Esophagus mucosa (tissue), 1 donor: Measurements from ENCODE around the gene RASGRP1. TPM values are rescaled to one million over a fixed set of nuclear protein-coding genes. Genes with fewer than 3 reads are reported as not detected.
A peak's percentile ranks its signal among the peaks of the same experiment; 100 is the strongest.

ENCODE experiments used
- ATAC-seq: fragments of 200-7000 bp; cut with Tn5 transposase; one replicate; pipeline ENCODE4 v1.9.1; 2020
- total RNA-seq: library from RNA; stranded (reverse); gene quantifications from one replicate; pipeline ENCODE4 v1.2.4, GENCODE V29; 2023
- donor health status: DM: yes; HTN: yes; CAD: no.

Gene RASGRP1
- total RNA-seq, 1 donor from 2014 or later, result 21.2 TPM

DNA sequence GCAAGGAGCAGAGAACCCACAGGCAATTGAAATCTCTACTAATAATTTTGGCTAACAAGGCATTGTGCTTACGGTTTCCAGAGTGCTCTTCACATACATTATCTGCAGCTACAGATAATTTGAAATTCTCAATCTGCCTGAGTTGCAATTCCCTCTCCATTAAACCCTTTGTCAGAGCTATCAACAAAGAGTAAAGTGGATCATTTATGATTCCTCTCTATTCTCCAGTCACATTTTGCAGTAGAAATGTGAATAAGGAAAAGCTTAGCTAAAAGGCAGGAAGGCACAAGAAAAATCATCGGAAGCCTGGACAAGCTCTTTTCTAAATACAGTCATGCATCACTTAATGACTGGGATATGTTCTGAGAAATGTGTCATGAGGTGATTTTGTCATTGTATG is 61.1 kb downstream of the RASGRP1 start:
- no peak for ATAC-seq

DNA sequence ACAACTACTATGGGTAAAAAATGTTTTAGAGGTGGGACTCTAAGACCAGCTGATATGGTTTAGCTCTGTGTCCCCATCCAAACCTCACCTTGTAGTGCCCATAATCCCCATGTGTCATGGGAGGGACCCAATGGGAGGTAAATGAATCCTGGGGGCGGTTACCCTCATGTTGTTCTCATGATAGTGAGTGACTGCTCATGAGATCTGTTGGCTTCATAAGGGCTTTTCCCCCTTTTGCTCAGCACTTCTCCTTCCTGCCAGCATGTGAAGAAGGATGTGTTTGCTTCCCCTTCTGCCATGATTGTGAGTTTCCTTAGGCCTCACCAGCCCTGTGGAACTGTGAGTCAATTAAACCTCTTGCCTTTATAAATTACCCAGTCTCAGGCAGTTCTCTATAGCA is 65.0 kb downstream of the RASGRP1 start:
- ATAC-seq, result no peak

DNA sequence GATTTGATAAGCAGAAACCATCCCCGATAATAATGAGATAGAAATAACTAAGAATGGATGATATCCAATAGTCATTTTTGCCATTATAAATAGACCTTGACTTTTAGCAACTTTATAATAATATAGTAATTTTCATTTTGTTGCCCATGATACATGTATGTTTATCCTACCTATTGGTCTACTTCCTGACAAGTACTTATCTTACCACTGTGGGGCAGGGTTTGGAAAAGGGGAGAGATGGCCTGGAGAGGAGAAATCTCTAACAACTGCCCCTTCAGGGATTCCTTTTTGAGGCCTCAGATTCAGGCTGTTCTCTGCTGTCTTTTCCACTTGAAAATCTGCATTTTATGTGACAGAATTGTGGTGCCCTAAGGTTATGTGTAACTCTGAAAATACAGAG is 68.5 kb downstream of the RASGRP1 start:
- no peak for ATAC-seq

DNA sequence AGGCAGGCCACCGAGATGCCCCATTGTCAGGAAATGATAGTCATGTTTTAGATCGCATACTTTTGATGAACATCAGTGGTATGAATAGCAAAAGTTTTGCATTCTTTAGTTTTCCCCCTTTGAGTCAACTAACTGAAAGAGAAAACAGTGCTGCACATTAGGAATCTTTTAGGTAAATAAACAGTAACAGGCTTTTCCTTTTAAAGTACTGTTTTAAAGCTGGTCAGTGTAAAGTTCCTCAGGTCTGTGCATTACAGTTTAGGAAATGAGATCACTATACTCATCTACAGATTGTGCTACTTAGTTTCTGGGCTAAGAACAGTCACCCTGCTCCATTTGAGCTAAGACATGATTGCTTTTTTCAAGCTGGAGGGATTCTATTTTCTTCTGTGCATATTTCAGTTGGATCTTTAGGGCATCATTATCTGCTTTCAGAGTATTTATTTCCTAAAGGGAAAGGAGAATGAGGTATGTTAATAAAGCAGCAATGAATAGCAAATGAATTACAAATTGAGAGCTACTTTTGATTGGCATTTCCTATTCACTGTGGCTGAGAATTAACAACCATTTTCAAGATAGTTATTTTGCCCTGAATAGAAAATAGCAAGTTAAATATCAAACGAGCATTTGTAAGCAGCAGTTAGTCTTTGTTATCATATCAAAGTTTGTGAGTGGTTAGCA is 74.2 kb downstream of the RASGRP1 start:
- ATAC-seq, result no peak

DNA sequence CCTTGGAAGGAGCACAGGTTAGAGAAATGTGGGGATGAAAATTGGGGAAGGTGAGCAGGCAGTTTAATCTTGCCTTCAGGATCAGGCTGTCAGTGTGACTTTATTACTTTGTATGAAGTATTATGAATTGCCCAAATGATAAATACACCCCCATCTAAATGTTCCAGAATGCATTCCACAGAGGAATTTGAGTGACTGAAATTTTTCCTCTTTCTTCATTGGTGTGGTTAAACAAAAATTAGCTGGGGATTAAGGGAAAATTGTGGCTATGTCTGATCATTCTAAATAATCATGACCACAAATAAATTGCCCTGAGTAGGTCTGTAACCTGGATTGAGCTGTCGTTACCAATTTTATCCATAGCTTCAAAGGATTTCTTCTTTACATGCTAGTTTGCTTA is 77.2 kb downstream of the RASGRP1 start:
- no peak for ATAC-seq

DNA sequence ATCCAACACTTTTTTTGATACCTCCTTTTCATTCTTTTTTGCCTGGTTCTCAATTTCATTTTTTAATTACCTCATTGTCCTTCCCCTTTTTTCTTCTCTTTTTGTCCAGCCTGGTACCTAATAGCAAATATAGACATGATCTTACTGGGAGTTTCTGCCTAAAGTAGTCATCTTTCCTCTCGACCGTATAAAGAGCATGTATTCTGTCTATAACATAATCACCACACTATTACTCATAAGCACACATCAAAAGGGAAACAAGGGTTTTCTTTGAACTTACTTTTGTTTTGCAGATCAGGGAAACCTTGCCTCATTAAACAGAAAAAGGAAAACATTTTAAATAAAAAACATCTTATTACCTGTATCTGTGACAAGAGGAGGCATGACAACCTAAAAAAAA is 77.7 kb downstream of the RASGRP1 start:
- no peak for ATAC-seq

DNA sequence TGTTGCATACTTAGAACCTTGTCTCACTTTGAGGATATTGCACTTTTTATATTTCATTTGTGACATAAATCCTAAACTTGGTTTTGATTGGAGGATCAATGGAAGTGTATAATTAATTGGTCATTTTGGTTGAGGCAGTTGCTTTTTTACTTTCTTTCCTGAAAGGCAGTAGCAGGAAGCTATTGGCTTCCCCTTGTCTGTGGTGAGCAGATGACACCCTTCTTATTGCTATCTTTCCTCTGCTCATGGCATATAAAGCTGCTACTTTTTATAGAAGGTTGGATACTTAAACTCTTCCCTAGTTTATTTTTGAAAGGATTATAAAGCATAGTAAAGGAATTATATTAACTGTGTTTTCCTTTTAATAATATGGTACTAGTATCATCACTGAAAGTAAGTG is 82.0 kb downstream of the RASGRP1 start:
- ATAC-seq, result no peak

DNA sequence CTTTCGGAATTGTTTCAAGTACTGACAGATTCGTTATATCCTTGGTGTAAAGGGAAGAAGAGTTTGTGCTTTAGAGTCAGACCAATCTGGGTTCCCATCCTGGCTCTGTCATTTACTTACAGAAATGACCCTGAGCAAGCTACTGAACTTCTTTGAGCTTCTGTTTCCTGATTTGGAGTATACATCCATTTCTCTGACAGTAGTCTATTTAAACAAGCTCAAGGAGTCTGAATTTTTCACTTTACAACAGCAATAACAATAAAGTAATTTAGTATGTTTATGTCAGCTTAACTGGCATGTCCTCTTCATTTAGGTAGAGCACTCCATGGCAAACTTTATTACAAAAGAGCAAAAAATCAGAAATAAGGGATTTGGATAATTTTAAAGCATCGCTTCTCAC is 82.9 kb downstream of the RASGRP1 start:
- no peak for ATAC-seq

DNA sequence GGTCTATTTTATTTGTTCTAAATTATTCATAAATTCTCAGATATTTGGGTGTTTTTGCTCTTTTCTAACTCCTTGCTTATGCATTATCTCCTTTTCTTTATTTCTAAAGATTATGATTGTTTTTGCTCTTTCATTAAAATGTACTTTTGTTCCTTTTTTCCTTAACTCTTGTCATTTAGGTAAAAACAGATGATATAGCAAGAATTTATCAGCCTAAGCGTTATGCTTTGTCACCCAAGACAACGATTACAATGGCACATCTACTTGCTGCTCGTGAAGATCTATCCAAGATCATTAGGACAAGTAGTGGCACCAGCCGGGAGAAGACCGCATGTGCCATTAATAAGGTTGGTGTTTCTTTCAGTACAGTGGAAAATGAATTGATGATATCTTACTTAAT is 83.5 kb downstream of the RASGRP1 start:
- no peak for ATAC-seq

DNA sequence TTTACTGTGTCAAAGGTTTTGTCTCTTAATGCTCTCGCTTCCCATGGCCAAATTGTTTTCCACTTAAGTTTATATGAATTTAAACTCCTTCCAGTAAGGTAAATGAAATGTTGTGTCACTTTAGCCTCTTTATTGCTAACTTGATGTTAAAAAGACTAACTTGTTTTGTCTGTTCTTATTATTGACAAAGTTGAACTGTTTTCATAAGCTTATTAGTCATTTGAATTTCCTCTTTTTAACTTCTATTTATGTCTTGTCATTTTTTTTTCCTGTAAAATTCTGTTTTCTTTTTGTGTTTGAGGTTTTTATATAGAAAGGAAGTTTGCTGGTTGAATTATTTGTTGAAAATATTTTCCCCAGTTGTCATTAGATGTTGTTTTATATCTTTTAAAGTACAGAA is 84.9 kb downstream of the RASGRP1 start:
- no peak for ATAC-seq

DNA sequence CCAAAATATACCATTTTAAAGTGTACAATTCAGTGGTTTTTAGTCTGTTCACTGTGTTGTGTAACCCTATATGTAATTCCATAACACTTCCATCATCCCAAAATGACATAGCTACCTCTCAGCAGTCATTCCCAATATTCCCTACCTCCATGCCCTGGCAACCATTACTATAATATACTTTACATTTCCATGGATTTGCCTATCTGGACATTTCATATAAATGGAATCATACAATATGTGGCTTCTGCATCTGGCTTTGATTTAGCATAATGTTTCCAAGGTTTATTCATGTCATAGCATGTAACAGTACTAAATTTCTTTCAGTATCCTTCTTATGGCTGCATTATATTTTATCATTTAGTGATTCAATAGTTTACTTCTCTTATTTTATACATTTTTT is 85.3 kb downstream of the RASGRP1 start:
- ATAC-seq, result no peak

DNA sequence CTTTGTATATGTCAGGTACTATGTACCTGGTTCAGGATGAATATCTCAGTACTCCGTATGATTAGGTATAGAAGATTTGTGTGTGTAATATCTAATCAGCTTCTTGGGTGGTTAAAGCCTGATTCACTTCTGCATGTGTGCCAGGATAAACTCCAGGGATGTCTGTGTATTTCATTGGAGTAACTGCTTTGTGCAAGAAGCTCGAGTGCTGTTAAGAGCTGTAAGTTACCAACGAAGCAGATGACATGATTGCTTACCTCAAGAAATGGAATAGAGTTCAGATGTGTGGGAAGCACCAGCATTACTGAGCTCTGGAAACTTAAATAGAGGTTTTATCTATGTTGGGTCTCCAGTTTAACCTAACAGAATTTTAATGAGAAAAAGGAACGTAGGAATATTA is 87.0 kb downstream of the RASGRP1 start:
- no peak for ATAC-seq

DNA sequence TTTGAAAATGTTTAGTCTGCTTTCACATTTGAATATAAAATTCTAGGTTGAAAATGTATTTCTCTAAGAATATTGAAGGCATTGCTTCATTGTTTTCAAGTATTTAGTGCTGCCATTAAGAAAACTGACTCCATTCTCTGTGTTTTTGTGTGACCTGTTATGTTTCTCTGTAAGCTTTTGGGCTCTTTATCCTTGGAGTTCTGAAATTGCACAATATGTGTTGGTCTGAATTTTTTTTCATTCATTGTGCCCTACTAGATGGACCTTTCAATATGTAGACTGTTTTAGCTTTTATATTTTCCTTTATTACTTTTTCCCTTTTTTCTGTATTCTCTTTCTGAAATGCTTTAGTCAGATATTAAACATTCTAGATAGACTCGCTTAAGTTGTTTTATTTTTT is 88.5 kb downstream of the RASGRP1 start:
- ATAC-seq, result no peak

DNA sequence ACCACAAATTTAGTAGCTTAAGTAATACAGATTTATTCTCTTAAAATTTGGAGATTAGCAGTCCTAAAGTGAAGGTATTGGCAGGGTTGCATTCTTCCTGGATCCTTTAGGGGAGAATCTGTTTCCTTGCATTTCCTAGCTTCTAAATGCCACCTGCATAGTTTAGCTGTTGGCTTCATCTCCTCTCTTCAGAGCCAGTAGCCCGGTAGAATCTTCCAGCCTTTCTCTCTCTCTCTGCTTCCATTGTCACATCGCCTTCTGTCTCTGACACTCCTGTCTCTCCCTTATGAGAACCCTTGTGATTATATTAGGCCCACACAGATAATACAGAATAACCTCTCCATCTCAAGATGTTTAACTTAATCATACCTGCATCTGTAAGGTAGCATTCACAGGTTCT is 89.3 kb downstream of the RASGRP1 start:
- ATAC-seq, result no peak

DNA sequence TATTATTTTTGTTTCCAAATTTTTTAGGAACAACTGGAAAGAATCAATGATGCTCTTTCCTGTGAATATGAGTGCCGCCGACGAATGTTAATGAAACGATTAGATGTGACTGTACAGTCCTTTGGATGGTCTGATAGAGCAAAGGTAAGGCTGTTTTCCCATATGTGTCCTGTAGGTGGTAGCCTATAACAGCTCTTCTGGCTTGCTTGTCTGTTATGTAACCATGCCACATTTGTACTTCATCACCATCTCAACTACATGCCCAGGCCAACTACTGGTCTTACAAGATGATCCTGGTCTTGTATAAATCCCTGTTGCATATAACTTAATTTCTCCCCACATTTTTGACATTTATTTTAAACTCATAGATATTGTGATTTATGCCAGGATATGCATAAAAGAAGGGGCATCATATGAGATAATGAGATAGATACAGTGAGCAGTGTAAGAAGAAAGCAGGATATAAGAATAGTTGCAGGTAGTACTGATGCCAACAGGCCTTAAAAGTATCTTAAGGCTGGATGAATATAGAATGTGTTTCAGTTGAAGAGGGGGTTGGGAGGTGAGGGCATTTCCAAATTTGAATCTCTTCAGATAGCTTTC is 90.4 kb downstream of the RASGRP1 start:
- ATAC-seq, result peak; percentile 98

DNA sequence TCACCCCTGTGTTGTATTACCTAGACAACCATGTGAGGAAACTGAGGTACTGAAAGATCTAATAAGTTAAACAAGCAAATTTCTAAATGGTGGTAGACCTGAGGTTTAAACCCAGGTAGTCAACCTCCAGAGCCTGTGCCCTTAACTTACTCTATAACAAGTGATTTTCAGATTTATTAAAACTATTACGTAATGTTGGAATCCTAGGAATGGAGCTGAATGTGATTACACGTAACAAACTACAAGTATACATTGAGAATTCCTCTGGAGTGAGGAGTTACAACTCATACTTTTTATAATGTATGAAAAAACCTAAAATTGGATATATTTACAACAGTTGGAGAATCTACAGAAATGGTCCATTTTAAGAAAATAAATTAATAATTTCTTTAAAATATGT is 92.6 kb downstream of the RASGRP1 start:
- ATAC-seq, result no peak

DNA sequence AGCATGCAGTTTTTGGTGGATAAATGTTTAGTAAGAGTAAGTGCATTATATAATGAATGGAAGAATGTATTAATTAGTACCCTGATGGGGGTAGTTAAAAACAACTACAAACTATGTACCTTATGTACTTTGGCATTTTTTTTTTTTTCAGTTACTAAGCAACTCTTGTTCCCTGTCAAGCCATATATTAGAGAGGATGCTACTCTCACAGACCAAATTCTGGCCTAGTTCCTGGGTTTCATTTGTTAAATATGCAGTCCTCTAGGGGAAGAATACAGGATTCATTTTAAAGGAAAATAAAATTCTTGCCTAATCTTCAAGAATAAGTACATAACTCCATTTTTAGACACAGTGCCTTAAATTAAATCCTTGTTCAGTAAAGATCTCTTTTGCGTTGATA is 93.8 kb downstream of the RASGRP1 start:
- ATAC-seq, result no peak

DNA sequence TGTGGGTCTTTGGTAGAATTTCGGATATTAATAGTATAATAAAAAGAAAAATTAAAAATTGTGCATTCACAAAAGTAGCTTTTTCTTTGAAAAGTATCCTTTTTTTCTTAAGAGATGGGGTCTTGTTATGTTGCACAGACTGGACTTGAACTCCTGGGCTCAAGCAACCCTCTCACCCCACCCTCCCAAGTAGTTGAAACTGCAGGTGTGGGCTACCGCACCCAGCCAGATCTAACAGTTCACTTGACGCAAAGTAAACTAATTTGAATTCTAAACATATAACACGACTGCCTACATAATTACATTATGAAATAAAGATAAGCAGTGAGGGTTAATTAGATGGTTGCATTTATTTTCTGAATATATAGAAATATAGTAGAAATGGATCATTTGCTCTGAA is 99.9 kb downstream of the RASGRP1 start:
- ATAC-seq, result no peak

DNA sequence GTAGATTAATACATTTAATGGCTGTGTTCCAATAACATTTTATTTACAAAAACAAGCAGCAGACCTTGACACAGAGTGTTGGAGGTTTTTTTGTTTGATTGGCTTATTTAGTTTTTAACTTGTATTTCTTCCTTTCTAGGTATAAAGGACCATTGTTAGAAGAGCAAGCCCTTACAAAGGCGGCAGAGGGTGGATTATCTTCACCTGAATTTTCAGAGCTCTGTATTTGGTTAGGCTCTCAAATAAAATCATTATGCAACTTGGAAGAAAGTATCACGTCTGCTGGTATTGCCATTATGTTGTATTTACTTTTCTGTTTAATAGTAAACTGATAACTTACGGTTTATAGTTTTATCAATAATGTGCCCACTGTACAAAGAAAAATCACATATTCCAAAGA is 100.7 kb downstream of the RASGRP1 start:
- no peak for ATAC-seq

DNA sequence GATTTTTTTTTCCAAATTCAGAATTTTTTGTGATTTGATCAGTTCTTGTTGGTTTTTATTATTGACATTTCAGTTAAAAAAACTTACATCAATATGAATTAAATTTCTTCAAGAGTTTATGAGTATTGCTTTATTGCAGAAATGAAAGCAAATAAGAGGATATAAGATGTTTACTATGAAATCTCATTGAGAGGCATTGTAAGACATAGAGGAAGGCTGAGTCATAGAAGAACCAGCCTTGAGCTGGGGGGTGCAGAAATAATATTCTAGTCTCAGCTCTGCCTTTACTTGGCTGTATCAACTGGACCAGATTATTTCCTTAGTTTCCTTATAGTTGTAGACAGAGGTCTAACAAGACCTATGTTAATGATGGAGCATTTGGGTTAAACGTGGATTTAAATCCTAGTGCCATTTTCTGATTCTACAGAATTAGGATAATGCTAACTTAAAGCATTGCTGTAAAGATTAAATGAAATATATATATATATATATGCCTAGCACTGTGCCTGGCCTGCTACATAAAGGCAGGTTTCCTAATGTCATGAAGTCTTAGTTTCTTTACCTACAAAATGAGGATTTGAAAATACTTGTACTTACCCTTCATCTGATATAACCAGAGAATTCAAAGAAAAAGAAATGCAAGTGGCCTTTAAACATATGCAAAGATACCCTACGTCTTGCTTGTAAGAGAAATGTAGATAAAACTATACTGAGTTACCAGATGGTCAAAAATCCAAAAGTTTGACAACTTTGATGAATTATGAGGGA is 103.4 kb downstream of the RASGRP1 start:
- no peak for ATAC-seq

DNA sequence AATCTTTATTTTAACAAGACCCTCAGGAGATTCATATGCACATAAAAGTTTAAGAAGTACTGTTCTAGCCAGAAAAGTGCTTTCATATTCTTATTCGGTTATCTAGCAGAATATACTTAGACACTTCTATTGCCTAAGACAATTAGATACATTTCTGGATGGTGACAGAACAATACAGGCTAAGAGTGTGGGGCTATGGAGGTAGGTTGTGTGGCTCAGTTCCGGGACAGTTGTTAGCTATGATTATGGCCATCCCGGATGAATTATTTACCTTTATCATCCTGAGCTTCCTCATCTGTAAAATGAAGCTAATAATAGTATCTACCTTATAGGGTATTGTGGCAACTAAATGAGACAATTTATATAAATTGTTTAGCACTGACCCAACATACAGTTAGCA is 104.1 kb downstream of the RASGRP1 start:
- no peak for ATAC-seq

DNA sequence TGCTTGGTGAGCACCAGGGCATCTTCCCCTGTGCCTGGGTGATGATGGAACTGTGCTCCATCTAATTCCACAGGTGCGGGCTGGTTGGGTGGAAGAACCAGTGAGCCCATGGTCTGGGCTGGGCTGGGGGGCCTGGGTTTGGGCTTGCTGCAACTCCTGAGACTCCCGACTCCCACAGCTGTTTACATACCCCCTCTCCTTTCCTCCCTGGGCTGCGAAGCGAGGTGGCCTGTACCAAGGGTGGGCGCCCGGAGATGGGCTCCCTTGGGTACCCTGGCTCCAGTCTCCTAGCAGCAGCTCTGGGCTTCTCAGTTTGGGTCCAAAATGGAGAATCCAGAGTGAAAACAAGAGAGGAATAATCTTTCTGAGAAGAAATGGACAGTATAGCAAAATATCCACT is 105.1 kb downstream of the RASGRP1 start:
- ATAC-seq, result no peak

DNA sequence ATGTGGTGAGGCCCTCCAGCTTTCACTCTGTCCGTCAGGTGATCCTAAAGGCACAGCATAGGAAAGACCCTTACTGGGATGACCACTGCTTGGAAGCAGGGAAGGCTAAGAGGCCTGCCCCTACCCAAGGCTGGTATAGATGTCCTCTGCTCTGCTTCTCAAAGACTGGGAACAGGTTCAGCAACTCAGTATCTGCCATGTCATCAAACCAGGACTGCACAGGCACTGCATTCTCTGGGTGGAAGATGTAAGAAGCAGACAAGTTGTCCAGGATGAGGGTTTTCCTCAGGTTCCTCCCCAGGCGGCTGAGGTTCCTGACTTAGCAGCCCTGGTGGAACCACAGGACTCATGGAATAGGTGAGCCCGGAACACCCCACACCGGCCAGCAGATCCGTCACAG is 106.0 kb downstream of the RASGRP1 start:
- ATAC-seq, result no peak

DNA sequence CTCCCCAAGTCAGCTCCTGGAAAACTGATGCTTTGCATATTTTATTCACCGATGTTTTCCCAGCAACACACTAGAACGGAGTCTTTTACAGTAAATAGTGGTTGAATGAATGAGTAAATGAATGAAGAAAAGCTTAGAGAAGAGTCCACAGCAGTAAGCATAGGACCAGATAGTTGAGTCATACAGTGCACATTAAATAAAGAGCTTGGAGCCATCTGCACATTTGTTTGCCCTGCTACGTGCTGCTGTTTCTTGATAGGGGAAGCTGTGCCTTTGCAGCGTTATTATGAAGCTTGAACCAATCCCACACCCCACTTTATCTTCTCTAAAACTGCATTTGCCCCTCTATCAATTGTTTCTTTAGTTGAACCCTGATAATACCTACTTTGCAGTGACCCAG is 109.5 kb downstream of the RASGRP1 start:
- ATAC-seq, result no peak
